ENCODE results near the gene HSD17B11.

HSD17B11 gene

DNA sequence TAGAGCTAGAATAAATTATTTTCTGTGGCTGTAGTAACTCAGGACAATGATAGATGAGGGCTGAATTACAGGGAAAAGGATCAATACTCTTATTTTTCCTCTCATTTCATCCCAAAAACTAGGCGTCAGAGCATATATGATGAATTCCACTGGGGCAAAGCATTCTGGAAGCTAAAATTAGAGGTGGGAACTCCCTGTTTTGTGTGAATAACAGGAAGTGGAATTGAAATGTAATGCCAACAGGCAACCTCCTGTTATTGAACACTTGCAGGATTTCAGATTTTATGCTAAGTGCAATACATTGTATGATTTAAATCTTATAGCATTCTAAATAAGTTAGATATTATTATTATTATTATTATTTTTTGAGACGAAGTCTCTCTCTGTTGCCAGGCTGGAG lies 20.9 kb downstream of the HSD17B11 start:
- no peaks in the 10 kb centered on the region for H4K20me1 ChIP-seq (ENCODE audit: insufficient read depth, low read length)
- no peaks in the 10 kb centered on the region for H3K79me2 ChIP-seq (ENCODE audit: insufficient read depth, low read length)
- H3K27ac ChIP-seq (ENCODE audit: low read depth, low read length, poor library complexity, severe bottlenecking) = no peak overlapping the region
- no peak overlapping the region for H2AFZ ChIP-seq (ENCODE audit: low read length)
- H3K9ac ChIP-seq (ENCODE audit: low read length) = no peak overlapping the region
- no peaks in the 10 kb centered on the region for H3K9me2 ChIP-seq (ENCODE audit: low read depth, low read length)
- no peaks in the 10 kb centered on the region for H3K4me1 ChIP-seq (ENCODE audit: insufficient read depth, low read length, severe bottlenecking)
- H3K9me3 ChIP-seq (ENCODE audit: low read length) = no peaks in the 10 kb centered on the region
- H3K27me3 ChIP-seq (ENCODE audit: insufficient read depth, low read length) = no peaks in the 10 kb centered on the region
- H3K4me2 ChIP-seq (ENCODE audit: low read length) = no peak overlapping the region
- peaks cover 34% of the 10 kb centered on the region for H3K36me3 ChIP-seq (ENCODE audit: insufficient read depth, low read length)
- H3F3A ChIP-seq (ENCODE audit: insufficient read depth, low read length) = no peaks in the 10 kb centered on the region
- H3K4me3 ChIP-seq (ENCODE audit: low read depth, low read length, poor library complexity, severe bottlenecking) = no peak overlapping the region
- TF ChIP-seq EZH2 (IDR thresholded peaks at IDR 0.05; ENCODE audit: borderline replicate concordance, low read length) = no peak
- TF ChIP-seq CTCF (IDR thresholded peaks at IDR 0.05; ENCODE audit: low read length) = no peak

GRCh38 chr4:87366521-87367162 lies 24.3 kb downstream of the HSD17B11 start:
- Histone ChIP-seq H3K27ac (ENCODE audit: low read depth, low read length, poor library complexity, severe bottlenecking) (no peak overlapping the region), H3K4me3 (ENCODE audit: low read depth, low read length, poor library complexity, severe bottlenecking) (no peak overlapping the region), H3K79me2 (ENCODE audit: insufficient read depth, low read length) (no peaks in the 10 kb centered on the region), H3K9ac (ENCODE audit: low read length) (no peak overlapping the region), H3K36me3 (ENCODE audit: insufficient read depth, low read length) (peaks cover 35% of the 10 kb centered on the region), H3F3A (ENCODE audit: insufficient read depth, low read length) (no peaks in the 10 kb centered on the region), H3K4me1 (ENCODE audit: insufficient read depth, low read length, severe bottlenecking) (no peaks in the 10 kb centered on the region), H2AFZ (ENCODE audit: low read length) (no peak overlapping the region), H3K9me2 (ENCODE audit: low read depth, low read length) (no peaks in the 10 kb centered on the region), H3K9me3 (ENCODE audit: low read length) (no peaks in the 10 kb centered on the region), H4K20me1 (ENCODE audit: insufficient read depth, low read length) (no peaks in the 10 kb centered on the region), H3K27me3 (ENCODE audit: insufficient read depth, low read length) (no peaks in the 10 kb centered on the region), H3K4me2 (ENCODE audit: low read length) (no peak overlapping the region)
- no peak for TF ChIP-seq CTCF (IDR thresholded peaks at IDR 0.05; ENCODE audit: low read length)
- no peak for TF ChIP-seq EZH2 (IDR thresholded peaks at IDR 0.05; ENCODE audit: borderline replicate concordance, low read length)

DNA sequence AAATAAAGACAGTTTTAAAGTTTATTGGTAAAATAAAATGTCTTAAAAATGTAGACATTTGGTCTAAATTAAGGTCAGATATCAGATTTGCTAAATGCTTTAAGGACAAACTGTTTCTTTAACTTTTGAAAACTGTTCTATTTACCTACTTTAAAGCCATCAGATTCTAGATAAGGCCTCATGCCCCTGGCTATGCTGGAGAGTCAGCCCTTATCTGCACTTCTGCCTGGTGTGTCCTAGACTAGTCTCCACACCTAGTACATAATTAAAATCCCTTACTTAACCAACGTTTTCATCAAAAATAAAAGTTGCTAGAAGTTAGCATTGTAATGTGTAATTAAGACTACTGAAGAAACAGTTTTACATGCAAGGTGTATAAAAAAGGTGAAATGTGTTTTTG lies 25.6 kb downstream of the HSD17B11 start:
- Histone ChIP-seq H4K20me1 (ENCODE audit: insufficient read depth, low read length) (no peaks in the 10 kb centered on the region), H3K9ac (ENCODE audit: low read length) (no peak overlapping the region), H3K9me3 (ENCODE audit: low read length) (no peaks in the 10 kb centered on the region), H2AFZ (ENCODE audit: low read length) (no peak overlapping the region), H3F3A (ENCODE audit: insufficient read depth, low read length) (no peaks in the 10 kb centered on the region), H3K79me2 (ENCODE audit: insufficient read depth, low read length) (no peaks in the 10 kb centered on the region), H3K27me3 (ENCODE audit: insufficient read depth, low read length) (no peaks in the 10 kb centered on the region), H3K36me3 (ENCODE audit: insufficient read depth, low read length) (peaks cover 26% of the 10 kb centered on the region), H3K4me2 (ENCODE audit: low read length) (no peak overlapping the region), H3K9me2 (ENCODE audit: low read depth, low read length) (no peaks in the 10 kb centered on the region), H3K27ac (ENCODE audit: low read depth, low read length, poor library complexity, severe bottlenecking) (no peak overlapping the region), H3K4me3 (ENCODE audit: low read depth, low read length, poor library complexity, severe bottlenecking) (no peak overlapping the region), H3K4me1 (ENCODE audit: insufficient read depth, low read length, severe bottlenecking) (no peaks in the 10 kb centered on the region)
- TF ChIP-seq CTCF (IDR thresholded peaks at IDR 0.05; ENCODE audit: low read length) (no peak), EZH2 (IDR thresholded peaks at IDR 0.05; ENCODE audit: borderline replicate concordance, low read length) (no peak)
